ENCODE results near the gene DNMBP.
"Not testable (repeated sequence)": the region's sequence is repeated elsewhere in the genome, so short reads cannot be mapped to it uniquely, and the experiment has no call there.

The DNMBP gene

DNA sequence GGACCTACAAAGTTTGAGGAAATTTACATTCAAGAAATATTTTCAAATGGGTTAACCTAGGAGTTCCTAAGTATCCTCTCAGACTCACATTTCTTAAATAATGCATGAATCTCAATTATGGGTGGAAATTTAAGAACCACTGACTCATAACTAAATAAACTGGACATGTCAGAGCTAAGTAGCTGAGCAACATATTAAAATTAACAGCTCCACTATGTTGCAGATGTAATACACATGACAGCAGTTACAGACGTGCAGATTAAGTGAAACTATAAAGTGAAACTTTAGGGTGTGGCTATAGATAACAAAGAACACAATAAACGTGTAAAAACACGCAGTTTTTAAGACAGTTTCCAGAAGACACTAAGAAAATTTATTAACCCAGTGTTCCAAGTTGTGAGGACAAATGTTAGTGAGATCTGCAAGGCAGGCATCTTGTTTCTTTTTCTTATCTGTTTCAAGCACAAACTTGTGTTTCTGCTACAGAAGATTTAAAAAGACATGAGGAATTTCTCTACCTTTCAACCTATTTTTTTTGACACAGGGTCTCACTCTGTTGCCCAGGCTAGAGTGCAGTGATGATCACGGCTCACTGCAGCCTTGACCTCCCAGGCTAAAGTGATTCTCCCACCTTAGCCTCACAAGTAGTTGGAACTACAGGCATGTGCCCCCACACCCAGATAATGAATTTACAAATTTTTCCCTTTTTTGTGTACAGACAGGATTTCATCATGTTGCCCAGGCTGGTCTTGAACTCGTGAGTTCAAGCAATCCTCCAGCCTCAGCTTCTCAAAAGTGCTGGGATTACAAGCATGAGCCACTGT, 25.3 kb downstream of the DNMBP start:
- no peak for DNase-seq

- DNase-seq, result no peak
Observed at GRCh38 chr10:99983280-99983988, 26.3 kb downstream of the DNMBP start.

- no peak for DNase-seq
Observed at GRCh38 chr10:99982728-99983127, 27.0 kb downstream of the DNMBP start.

DNA sequence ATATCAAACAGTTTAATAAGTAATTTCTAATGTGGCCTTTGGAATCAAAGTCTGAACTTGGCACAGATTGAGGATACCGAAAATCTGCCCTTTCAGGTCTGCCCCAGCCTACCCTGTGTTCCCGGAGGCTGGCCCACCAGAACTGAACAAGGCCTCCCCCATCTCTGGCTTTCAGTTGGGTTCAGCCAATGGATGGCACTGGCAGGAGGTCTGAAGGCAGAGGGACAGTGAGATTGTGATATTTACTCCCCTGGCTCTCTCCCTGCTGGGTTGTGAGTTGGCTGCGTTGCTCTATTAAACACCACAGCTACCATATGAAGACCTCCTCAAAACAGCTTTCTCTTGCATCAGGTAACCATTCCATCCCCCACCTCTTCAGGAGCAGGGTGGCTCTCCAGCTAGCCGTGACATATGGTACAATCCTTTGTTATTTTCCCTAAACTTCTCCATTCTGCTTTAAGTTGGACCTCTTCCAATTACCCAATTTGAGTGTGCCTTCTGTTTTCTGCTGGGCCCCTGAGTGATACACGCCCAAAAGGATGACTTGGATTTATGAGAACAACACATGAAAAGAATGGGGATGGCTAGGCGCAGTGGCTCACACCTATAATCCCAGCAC, 28.1 kb downstream of the DNMBP start:
- DNase-seq, result no peak

GRCh38 chr10:99979066-99979685, 30.6 kb downstream of the DNMBP start:
- no peak for DNase-seq

DNA sequence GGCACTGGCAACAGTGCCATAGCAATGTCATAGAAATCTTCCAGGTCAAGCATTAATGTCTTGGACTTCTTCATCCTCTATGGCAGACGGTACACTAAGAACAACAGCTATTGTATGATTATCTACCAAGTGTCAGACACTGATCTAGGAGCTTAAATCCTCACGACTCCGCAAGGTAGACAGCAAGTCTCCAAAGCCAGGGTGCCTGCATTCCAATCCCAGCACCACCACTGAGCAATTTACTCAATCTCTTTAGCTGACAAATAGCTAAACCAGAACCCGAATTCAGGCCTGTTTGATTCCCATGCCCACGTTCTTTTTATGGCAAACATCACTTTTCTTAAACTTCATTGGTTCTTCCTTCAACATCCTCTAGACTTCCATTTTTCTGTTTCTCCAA, 31.8 kb downstream of the DNMBP start:
- DNase-seq, result no peak

GRCh38 chr10:99976886-99977665, 32.7 kb downstream of the DNMBP start:
- no peak for DNase-seq

DNA sequence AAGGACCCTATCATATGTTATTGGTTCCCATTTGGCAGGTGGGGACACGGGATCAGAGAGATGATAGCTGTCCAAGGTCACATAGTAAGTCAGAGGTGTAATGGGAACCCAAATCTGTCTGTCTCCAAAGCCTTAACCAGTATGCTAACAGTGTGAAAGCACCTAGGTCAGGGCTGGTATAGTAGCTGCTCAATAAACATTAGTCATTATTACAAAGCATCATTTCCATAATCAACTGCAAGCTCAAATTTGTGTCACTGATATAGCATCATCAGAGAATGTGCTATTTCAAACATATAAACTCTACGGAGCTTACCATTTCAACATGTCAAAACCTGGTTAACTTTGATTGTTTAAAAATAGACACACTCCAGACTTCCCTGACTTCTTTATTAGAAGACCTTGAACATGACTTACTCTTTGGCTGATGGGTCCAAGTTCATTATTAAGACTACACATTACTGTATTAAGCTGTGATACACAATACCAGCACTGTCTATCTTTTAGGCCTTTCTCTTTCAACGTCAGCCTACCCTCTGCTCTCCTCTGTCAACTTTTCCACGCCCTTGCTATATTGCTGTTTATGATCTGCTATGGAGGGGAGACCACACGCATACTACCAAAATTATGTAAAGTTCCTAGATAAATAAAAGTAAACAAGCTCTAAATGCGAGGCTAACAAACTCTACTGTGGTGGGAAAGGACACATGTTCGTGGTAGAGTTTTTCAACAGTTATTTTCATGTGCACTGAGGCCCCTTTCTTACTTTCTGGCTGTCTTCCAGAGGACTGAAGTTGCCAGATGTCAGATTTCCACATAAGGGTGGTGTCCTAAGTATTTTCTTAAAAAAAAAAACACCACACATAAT, 33.6 kb downstream of the DNMBP start:
- DNase-seq, result no peak

DNA sequence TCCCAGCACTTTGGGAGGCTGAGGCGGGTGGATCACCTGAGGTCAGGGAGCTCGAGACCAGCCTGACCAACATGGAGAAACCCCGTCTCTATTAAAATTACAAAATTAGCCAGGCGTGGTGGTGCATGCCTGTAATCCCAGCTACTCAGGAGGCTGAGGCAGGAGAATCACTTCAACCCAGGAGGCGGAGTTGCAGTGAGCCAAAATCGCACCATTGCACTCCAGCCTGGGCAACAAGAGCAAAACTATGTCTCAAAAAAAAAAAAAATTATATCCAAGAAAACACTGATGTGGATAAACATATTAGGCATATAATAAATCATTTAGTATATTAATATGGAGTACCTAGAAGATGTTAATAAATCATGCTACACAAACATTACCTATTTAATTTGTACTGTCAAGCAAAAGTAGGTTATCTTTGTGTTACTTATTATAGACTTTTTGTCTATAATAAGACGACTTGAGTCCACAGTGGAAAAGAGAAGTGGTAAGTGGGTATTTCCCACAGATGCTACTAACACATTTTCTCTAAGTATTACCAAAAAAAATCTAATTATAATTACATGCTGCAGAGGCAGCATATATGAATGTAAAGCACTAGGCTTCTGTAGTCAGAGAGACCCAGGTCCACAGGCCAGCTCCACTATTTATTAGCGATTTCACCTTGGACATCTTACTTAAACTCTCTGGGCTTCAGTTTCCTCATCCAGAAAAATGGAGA, 34.5 kb downstream of the DNMBP start:
- DNase-seq, result no peak

- DNase-seq, result no peak
Observed at GRCh38 chr10:99973190-99973589, 36.6 kb downstream of the DNMBP start.

DNA sequence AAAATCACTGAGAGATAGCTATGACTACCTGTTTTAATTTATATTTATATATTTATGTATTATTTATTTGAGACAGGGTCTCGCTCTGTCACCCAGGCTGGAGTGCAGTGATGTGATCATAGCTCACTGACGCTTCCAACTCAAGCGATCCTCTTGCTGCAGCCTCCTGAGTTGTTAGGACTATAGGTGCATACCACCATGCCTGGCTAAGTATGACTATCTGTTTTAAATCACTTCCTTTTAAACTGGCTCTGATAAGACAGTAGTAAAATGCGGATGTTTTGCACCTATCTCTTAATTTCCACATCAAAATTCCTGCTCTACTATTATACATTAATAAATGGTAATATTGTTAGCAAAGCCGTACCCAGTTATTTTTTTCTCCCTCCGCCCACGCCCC, 41.8 kb downstream of the DNMBP start:
- no peak for DNase-seq

- no peak for DNase-seq
Observed at GRCh38 chr10:99966306-99966705, 43.4 kb downstream of the DNMBP start.

- no peak for DNase-seq
Observed at GRCh38 chr10:99965700-99966099, 44.0 kb downstream of the DNMBP start.

GRCh38 chr10:99964791-99965190, 45.0 kb downstream of the DNMBP start:
- DNase-seq, result no peak

DNA sequence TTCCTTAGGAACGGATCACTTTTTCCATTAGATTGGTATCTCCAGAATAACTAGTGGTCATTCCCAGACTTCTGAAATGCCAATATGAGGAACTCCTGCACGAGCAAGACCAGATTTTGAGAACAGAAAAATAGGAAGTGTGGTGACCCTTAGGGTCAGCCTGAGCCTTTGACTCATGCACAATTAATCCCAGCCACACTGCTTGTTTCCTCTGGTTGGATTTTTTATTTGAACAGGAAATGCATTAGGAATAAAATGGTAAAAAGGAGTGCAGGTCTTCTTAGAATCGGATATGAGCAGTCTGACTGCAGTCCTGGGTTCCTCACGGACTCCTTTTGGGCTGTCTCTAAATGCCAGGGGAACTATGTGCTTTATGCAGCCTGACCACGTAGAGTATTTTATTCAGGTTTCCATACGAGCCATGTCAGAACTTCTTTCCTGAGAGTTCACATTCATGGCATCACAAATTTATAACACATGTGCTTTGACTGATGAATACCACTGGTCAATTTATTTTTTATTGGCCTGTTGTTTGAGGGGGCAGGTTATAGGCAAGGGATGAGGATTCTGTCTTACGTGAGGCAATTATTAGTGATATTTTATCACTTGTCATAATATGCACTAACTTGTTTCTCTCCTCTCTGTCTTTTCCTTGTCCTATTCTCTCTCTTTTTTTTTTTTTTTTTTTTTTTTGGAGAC, 46.1 kb downstream of the DNMBP start:
- not testable (repeated sequence) for DNase-seq

- DNase-seq, result no peak
Observed at GRCh38 chr10:99958806-99959205, 50.9 kb downstream of the DNMBP start.

DNA sequence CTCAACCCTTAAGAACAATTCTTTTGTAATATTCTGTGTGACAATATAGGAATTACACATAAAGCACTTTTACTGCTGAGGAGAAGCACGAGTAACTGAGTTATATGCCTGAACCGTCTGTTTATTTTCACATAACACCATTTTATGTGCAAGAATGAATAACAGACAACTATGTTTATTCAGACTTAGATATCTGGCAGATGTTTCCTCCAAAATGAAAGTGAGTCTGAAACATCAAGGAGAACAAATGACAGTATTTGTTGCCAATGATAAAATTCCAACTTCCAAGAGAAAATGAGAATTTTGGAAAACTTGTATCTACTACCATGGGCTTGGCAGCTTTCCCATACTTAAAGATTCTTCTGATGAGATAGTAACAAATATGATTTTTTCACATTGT, 51.4 kb downstream of the DNMBP start:
- DNase-seq, result no peak

DNA sequence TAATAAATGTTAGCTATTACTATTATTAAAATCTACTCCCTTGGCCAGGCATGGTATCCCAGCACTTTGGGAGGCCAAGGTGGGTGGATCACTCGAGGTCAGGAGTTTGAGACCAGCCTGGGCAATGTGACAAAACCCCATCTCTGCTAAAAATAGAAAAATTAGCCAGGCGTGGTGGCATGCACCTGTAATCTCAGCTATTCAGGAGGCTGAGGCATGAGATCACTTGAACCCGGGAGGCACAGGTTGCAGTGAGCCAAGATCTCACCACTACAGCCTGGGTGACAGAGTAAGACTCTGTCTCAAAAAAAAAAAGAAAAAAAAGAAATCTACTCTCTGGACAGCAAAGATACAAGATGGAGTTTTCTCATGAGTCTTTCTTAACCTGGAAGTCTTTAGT, 56.2 kb downstream of the DNMBP start:
- not testable (repeated sequence) for DNase-seq

- DNase-seq, result no peak
Observed at GRCh38 chr10:99952799-99953198, 56.9 kb downstream of the DNMBP start.

DNA sequence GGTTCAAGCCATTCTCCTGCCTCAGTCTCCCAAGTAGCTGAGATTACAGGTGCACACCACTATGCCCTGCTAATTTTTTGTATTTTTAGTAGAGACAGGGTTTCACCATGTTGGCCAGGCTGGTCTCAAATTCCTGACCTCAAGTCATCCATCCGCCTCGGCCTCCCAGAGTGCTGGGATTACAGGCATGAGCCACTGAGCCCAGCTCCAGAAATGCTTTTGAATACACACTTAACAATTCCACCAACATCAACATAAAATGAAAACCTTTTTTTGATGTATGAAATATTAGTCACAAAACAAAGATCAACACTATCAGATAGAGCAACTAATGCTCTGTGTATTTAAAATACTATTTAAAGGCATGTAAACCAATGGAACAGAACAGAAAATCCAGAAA, 63.7 kb downstream of the DNMBP start:
- DNase-seq, result not testable (repeated sequence)
